HG03139 (cell line): Measurements from ENCODE around the gene NAB2.
A peak's percentile ranks its signal among the peaks of the same experiment; 100 is the strongest.
"Not testable (repeated sequence)": the region's sequence is repeated elsewhere in the genome, so short reads cannot be mapped to it uniquely, and the experiment has no call there.

ENCODE experiments used
- ATAC-seq: cut with Tn5 transposase; IDR thresholded peaks from one replicate; pipeline ENCODE4 v1.9.1; 2021; ENCODE audit not compliant: unreplicated experiment

NAB2 gene, protein sequence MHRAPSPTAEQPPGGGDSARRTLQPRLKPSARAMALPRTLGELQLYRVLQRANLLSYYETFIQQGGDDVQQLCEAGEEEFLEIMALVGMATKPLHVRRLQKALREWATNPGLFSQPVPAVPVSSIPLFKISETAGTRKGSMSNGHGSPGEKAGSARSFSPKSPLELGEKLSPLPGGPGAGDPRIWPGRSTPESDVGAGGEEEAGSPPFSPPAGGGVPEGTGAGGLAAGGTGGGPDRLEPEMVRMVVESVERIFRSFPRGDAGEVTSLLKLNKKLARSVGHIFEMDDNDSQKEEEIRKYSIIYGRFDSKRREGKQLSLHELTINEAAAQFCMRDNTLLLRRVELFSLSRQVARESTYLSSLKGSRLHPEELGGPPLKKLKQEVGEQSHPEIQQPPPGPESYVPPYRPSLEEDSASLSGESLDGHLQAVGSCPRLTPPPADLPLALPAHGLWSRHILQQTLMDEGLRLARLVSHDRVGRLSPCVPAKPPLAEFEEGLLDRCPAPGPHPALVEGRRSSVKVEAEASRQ

GRCh38 chr12:57088354-57089270, at the start of gene NAB2:
Gene NAB2, plus strand, starts transcription at chr12:57089114. Its CDS starts 158 bp downstream, at chr12:57089272.
- peak; percentile 47 for ATAC-seq

- ATAC-seq: no peak
Measured at GRCh38 chr12:57040211-57040610, 48.7 kb upstream of the NAB2 start.

- no peak for ATAC-seq
Measured at GRCh38 chr12:57040750-57041149, 48.2 kb upstream of the NAB2 start.

DNA sequence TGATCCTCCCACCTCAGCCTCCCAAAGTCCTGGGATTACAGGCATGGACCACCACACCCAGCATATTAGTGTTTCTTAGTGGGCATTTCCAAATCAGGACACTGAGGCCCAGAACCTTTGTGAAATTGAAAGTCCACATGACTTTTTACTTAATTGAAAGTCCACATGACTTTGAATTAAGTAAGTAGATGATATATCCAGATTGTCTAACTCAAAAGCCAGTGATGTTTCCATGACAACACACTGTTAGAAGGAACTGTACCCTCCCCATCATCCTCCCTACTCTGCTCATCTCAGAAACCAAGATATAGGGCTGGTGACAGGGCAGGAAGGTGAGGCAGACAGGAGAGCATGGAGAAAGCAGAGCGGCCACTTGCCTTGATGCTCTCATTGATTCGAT, 46.2 kb upstream of the NAB2 start:
- no peak for ATAC-seq

- no peak for ATAC-seq
Measured at GRCh38 chr12:57044468-57044867, 44.4 kb upstream of the NAB2 start.

GRCh38 chr12:57044889-57045288, 44.0 kb upstream of the NAB2 start:
- ATAC-seq: no peak

- ATAC-seq: no peak
Measured at GRCh38 chr12:57046086-57046791, 42.7 kb upstream of the NAB2 start.

DNA sequence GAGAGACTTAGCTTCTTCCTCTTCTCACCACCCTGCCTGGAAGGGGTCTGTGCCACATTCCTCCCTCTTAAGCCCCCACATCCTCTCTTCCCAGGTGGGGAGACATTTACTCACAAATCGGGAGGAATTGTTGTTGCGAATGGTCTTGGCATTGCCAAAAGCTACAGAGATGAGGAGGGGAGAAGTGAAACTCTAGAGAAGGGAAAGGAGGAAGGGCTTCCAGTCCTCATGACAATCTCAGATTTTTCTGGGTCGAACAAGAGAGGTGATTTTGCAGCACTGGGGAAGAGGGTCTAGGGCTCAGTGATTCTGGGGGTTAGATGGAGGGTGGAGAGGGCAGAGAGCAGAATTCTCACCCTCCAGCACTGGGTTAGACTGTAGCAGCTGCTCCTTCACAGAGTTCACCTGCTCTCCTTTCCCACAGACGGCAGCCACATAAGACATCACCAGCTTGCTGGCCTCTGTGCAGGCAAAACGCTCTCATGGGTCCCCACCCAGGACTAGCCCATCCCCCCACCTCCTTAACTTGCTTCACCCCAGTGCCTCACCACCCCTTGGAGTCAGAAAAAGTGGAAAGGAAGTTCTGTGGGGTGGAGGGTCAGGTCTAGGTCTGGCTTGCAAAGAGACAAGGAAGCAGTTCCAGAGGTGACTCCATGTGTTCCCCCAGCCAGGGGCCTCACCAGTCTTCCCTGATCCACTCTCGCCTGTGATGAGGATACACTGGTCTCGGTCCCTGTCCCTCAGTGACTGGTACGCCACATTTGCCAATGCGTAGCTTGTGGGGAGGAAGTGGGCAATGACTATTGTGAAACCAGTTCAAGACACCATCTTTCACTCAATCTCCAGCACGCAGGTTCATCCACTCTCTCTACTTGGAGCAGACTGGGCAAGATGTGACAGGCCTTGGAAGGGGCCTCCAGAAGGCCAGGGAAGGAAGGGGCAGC, 41.7 kb upstream of the NAB2 start:
- no peak for ATAC-seq

DNA sequence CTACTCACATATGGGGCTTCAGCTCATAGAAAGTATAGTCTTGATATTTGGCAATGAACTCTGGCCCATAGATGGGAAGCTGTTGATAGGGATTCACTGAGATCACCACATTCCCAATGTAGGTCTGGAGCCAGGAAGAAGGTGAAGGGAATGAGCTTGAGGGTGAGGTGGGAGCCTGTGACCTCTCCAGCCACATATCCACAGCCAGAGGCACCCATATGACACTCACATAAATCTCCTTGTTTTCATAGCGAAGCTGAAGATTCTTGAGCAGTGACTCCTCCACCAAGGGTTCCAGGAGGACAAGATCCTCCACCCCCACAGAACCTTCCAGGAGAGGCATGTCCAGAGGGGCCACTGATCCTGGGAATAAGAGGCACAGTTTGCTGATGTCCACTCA, 40.9 kb upstream of the NAB2 start:
- no peak for ATAC-seq

DNA sequence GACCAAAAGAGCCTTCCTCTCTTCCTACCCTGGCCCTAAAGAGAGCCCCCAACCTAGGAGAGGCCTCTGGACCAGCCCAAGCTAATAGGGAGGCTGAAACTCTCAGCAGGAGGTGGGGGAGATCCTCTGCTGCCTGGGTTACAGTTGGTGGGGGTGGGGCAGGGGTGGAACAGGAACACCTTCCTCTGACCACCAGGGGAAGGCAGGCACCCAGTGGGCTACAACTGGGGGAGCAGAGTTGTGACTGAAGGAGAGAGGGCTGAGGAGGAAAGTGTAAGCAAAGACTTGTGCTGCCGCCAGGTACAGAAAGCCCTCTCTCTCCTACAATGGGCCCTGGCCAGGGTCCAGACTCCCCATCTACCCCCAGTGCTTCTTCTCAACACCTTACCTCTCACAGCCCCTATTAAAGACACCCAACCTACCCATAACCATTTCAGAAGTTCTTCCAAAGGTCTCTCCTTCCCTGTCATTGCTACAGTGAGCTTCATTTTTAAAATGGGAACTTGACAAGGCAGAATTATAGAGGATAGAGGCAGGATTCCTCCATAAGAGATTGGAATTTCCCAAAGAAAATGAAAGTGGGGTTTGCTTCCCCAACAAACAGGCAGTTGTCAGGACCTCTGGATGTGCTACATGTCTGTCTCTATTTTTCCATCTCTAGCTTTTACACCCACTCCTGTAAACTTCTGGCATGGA, 40.3 kb upstream of the NAB2 start:
- no peak for ATAC-seq

DNA sequence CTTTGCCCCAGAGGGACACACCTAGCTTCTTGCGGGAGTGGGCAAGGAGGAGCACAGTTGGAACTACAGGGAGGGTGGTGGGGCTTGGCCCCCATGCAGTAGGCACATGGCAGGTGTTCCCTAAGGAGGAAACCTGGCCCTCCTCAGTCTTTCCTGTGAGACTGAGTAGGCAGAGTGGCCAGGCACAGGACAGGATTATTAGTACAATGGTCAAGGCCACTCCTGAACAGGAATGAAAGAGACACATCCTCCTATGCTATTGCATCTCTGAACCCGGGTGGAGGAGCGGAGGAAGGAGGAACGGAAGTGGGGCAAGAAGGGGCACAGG, 39.8 kb upstream of the NAB2 start:
- ATAC-seq: no peak

GRCh38 chr12:57049890-57050289, 39.0 kb upstream of the NAB2 start, which contains the start of gene MYO1A:
Gene MYO1A, minus strand, starts transcription at chr12:57050129. Its CDS starts 1,806 bp downstream, at chr12:57048323.
- no peak for ATAC-seq

GRCh38 chr12:57051011-57051410, 37.9 kb upstream of the NAB2 start:
- no peak for ATAC-seq

DNA sequence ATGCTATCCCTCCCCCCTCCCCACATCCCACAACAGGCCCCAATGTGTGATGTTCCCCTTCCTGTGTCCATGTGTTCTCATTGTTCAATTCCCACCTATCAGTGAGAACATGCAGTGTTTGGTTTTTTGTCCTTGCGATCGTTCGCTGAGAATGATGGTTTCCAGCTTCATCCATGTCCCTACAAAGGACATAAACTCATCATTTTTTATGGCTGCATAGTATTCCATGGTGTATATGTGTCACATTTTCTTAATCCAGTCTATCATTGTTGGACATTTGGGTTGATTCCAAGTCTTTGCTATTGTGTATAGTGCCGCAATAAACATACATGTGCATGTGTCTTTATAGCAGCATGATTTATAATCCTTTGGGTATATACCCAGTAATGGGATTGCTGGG, 35.8 kb upstream of the NAB2 start:
- ATAC-seq: not testable (repeated sequence)

GRCh38 chr12:57053901-57054300, 35.0 kb upstream of the NAB2 start:
- not testable (repeated sequence) for ATAC-seq

DNA sequence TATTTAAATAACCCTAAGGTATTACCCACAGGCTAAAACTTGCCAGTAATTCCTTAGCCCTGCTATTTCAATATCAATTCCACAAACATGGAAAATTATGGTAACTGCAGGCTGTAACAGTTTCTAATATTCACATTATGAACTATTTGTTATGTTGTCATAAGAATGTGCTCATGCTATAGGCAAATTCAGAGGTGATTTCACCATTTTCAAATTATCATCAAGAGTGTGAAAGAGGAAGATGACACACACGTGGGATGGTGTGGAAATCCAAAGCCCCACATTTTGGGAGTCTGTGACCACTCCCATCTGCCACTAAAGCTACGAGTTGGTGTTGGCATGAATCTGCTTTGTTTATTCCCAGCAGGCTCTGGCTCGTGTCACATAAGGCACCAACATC, 33.1 kb upstream of the NAB2 start:
- no peak for ATAC-seq

- no peak for ATAC-seq
Measured at GRCh38 chr12:57057067-57057751, 31.7 kb upstream of the NAB2 start.

DNA sequence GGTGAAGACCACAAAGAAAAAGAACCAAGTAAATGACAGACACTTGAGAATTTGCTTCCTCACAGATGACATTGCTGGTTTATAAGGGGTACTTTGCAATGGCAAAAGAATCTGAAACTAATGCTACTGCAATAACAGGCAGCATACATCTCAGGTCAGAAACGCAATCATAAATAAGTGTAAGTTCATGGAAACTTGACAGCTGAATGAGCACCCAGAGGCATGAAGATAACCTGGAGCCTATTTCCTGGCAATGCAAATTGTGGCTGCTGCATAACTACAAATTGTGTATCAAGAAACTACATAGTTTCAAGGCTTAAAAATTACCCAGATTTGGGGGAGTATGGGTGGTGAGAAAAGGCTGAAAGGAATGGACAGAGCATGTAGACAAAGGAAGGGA, 30.5 kb upstream of the NAB2 start:
- no peak for ATAC-seq
